Trophoblast cell (in vitro differentiated cells and primary cell): ENCODE results near the gene SEMA6D.
"Not testable (repeated sequence)": the region's sequence is repeated elsewhere in the genome, so short reads cannot be mapped to it uniquely, and the experiment has no call there.

ENCODE experiments used
- DNase-seq, 2 donors: peaks; one replicate each; pipeline ENCODE4 v3.0.0-alpha.2; 2016
- H2AFZ ChIP-seq: 2 replicates; pipeline ENCODE4 v1.6.1; 2013; ENCODE audit warnings: low read length, moderate library complexity, mild to moderate bottlenecking; ENCODE audit not compliant: insufficient read depth, poor library complexity
- H2AK5ac ChIP-seq: 2 replicates; pipeline ENCODE4 v1.6.1; 2013; ENCODE audit warnings: mild to moderate bottlenecking, low read length
- H2BK120ac ChIP-seq: 2 replicates; pipeline ENCODE4 v1.6.1; 2013; ENCODE audit warnings: low read length, mild to moderate bottlenecking, moderate library complexity; ENCODE audit not compliant: insufficient read depth, poor library complexity
- H2BK12ac ChIP-seq: 2 replicates; pipeline ENCODE4 v1.6.1; 2013; ENCODE audit warnings: mild to moderate bottlenecking, low read length, moderate library complexity
- H2BK5ac ChIP-seq: 2 replicates; pipeline ENCODE4 v1.6.1; 2013; ENCODE audit warnings: low read length, low read depth, moderate library complexity, mild to moderate bottlenecking; ENCODE audit not compliant: poor library complexity
- H3K14ac ChIP-seq: 2 replicates; pipeline ENCODE4 v1.6.1; 2013; ENCODE audit warnings: mild to moderate bottlenecking, low read length
- H3K18ac ChIP-seq: 2 replicates; pipeline ENCODE4 v1.6.1; 2013; ENCODE audit warnings: mild to moderate bottlenecking, low read length
- H3K23ac ChIP-seq: 2 replicates; pipeline ENCODE4 v1.6.1; 2013; ENCODE audit warnings: low read length
- H3K27ac ChIP-seq: 2 replicates; pipeline ENCODE4 v1.5.1; 2013; ENCODE audit warnings: low read depth, mild to moderate bottlenecking, inconsistent platforms, low read length, moderate library complexity
- H3K27me3 ChIP-seq: 2 replicates; pipeline ENCODE4 v1.6.1; 2013; ENCODE audit warnings: inconsistent platforms, mild to moderate bottlenecking, low read length, moderate library complexity; ENCODE audit not compliant: insufficient read depth
- H3K36me3 ChIP-seq, 2 experiments: 1 replicate in 1 of 2; 2 replicates in 1 of 2; pipeline ENCODE4 v1.6.1; 2013; ENCODE audit warnings: low read length in 2 of 2, mild to moderate bottlenecking in 2 of 2, moderate library complexity in 1 of 2; ENCODE audit not compliant: insufficient read depth in 2 of 2, control insufficient read depth in 1 of 2
- H3K4ac ChIP-seq: 2 replicates; pipeline ENCODE4 v1.6.1; 2013; ENCODE audit warnings: low read depth, mild to moderate bottlenecking, low read length, moderate library complexity
- H3K4me1 ChIP-seq, 2 experiments: 1 replicate in 1 of 2; 2 replicates in 1 of 2; pipeline ENCODE4 v1.6.1; 2013; ENCODE audit warnings: low read length in 2 of 2, mild to moderate bottlenecking in 2 of 2, moderate library complexity in 1 of 2; ENCODE audit not compliant: insufficient read depth in 2 of 2, control insufficient read depth in 1 of 2
- H3K4me2 ChIP-seq: 2 replicates; pipeline ENCODE4 v1.6.1; 2013; ENCODE audit warnings: inconsistent platforms, mild to moderate bottlenecking, low read length, moderate library complexity
- H3K4me3 ChIP-seq: 2 replicates; pipeline ENCODE4 v1.5.1; 2013; ENCODE audit warnings: mild to moderate bottlenecking, low read depth, low read length, inconsistent platforms
- H3K79me1 ChIP-seq: one replicate; pipeline ENCODE4 v1.6.1; 2013; ENCODE audit warnings: low read length
- H3K79me2 ChIP-seq: 2 replicates; pipeline ENCODE4 v1.6.1; 2013; ENCODE audit warnings: low read length, mild to moderate bottlenecking; ENCODE audit not compliant: control insufficient read depth, insufficient read depth, poor library complexity
- H3K9ac ChIP-seq: 2 replicates; pipeline ENCODE4 v1.6.1; 2013; ENCODE audit warnings: mild to moderate bottlenecking, low read length
- H3K9me3 ChIP-seq: 2 replicates; pipeline ENCODE4 v1.6.1; 2013; ENCODE audit warnings: low read depth, mild to moderate bottlenecking, control low read depth, inconsistent platforms, low read length; ENCODE audit not compliant: insufficient read depth
- H4K12ac ChIP-seq: 2 replicates; pipeline ENCODE4 v1.6.1; 2013; ENCODE audit warnings: low read depth, mild to moderate bottlenecking, low read length, moderate library complexity
- H4K8ac ChIP-seq: 2 replicates; pipeline ENCODE4 v1.6.1; 2013; ENCODE audit warnings: low read depth, mild to moderate bottlenecking, low read length, moderate library complexity
- H4K91ac ChIP-seq: one replicate; pipeline ENCODE4 v1.6.1; 2013; ENCODE audit warnings: low read depth, mild to moderate bottlenecking, low read length, moderate library complexity
- WGBS: extraction: QIAGEN DNeasy Blood & Tissue Kit; methylation state at CpG from one replicate; pipeline ENCODE4 v1.1.7; 2013; ENCODE audit warnings: missing lambda C conversion rate; ENCODE audit not compliant: insufficient read length, insufficient coverage; ENCODE audit errors: extremely low coverage; 5-methylcytosine and 5-hydroxymethylcytosine counted together

SEMA6D gene

DNA sequence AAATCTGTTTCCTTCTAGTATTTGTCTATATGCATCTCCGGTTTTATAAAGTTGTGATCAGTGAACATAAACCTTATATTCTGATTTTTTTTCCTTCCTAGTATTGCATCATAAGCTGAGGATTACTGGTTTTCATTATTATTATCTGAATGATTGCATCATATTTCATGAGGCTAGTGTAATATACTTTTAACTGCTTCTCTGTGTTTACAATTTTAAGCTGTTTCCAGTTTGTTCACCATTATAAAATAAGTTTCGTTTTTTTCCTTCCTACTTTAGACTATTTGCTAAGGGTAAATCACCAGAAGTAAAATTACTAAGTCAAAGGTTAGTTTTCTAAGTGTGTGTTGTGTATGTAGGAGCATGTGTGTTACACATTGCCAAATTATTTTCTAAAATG is 20.2 kb downstream of the SEMA6D start:
- Histone ChIP-seq H4K12ac (no peak overlapping the region), H3K4ac (no peak overlapping the region), H3K23ac (no peak overlapping the region), H2BK5ac (no peak overlapping the region), H4K91ac (no peak overlapping the region), H3K79me2 (no peaks in the 10 kb centered on the region), H3K27me3 (no peaks in the 10 kb centered on the region), H3K4me1 (no peaks in the 10 kb centered on the region), H3K4me2 (no peak overlapping the region), H3K36me3 (no peaks in the 10 kb centered on the region), H3K9me3 (no peaks in the 10 kb centered on the region), H2BK12ac (no peak overlapping the region), H2AK5ac (no peak overlapping the region), H3K4me3 (no peak overlapping the region), H2BK120ac (no peak overlapping the region), H2AFZ (no peak overlapping the region), H3K79me1 (no peaks in the 10 kb centered on the region), H4K8ac (no peak overlapping the region), H3K9ac (no peak overlapping the region), H3K27ac (no peak overlapping the region), H3K18ac (no peak overlapping the region), H3K14ac (no peak overlapping the region)
- no CpG with 5 or more reads among the region's 2 CpGs for WGBS
- no peak for DNase-seq

- H3K14ac ChIP-seq, H2AFZ ChIP-seq, H3K9ac ChIP-seq, H3K23ac ChIP-seq, H2BK5ac ChIP-seq, H2BK12ac ChIP-seq, H4K91ac ChIP-seq, H4K12ac ChIP-seq, H4K8ac ChIP-seq, H3K79me2 ChIP-seq, H3K4me3 ChIP-seq, H3K9me3 ChIP-seq, H3K27ac ChIP-seq, H3K18ac ChIP-seq, H3K36me3 ChIP-seq, H3K4me1 ChIP-seq, H3K27me3 ChIP-seq, H2AK5ac ChIP-seq, H3K79me1 ChIP-seq, DNase-seq, H3K4ac ChIP-seq, H3K4me2 ChIP-seq, H2BK120ac ChIP-seq: not testable (repeated sequence)
- no CpG with 5 or more reads among the region's 4 CpGs for WGBS
Measured at GRCh38 chr15:47738144-47738825, 21.0 kb downstream of the SEMA6D start.

- Histone ChIP-seq H2BK5ac (no peak overlapping the region), H4K8ac (no peak overlapping the region), H3K23ac (no peak overlapping the region), H3K4me3 (no peak overlapping the region), H3K27me3 (no peaks in the 10 kb centered on the region), H3K79me1 (no peaks in the 10 kb centered on the region), H3K14ac (no peak overlapping the region), H3K9ac (no peak overlapping the region), H2BK120ac (no peak overlapping the region), H3K36me3 (no peaks in the 10 kb centered on the region), H3K18ac (no peak overlapping the region), H3K4me2 (no peak overlapping the region), H2BK12ac (no peak overlapping the region), H3K27ac (no peak overlapping the region), H4K12ac (no peak overlapping the region), H2AK5ac (no peak overlapping the region), H3K79me2 (no peaks in the 10 kb centered on the region), H2AFZ (no peak overlapping the region), H3K4me1 (peaks cover 0 to 2% of the 10 kb centered on the region in 2 experiments), H3K4ac (no peak overlapping the region), H3K9me3 (peaks cover 1% of the 10 kb centered on the region), H4K91ac (no peak overlapping the region)
- DNase-seq, result no peak
- WGBS, result no CpG with 5 or more reads among the region's 4 CpGs
Measured at GRCh38 chr15:47741082-47741481, 23.8 kb downstream of the SEMA6D start.

DNA sequence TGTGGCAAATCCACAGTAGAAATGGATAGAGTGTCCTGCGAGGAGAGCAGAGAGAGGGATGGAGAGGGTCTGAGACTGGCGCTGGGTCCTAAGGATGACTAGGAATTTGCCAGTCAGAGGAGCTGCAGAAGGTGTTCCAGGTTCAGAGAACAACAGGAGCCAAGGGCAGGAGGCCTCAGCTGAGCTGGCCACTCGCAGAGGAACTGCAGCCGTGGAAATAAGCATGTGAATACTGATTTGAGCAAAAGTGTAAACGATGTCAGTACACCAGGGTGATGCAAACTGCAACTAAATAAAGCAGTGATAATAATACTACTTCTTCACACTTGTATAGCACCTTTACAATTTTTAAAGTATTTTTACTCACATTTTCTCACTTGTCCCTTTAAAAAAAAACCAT is 24.6 kb downstream of the SEMA6D start:
- H3K36me3 ChIP-seq, result no peaks in the 10 kb centered on the region
- no peak overlapping the region for H2AK5ac ChIP-seq
- no peak overlapping the region for H3K14ac ChIP-seq
- H3K9me3 ChIP-seq, result peaks cover 1% of the 10 kb centered on the region
- no peak overlapping the region for H2BK120ac ChIP-seq
- no peak overlapping the region for H3K9ac ChIP-seq
- H3K79me1 ChIP-seq, result no peaks in the 10 kb centered on the region
- H3K79me2 ChIP-seq, result no peaks in the 10 kb centered on the region
- no peak overlapping the region for H3K4me2 ChIP-seq
- H3K4me1 ChIP-seq, result peaks cover 0 to 2% of the 10 kb centered on the region in 2 experiments
- no peak overlapping the region for H3K4me3 ChIP-seq
- H4K12ac ChIP-seq, result no peak overlapping the region
- H3K27me3 ChIP-seq, result no peaks in the 10 kb centered on the region
- no peak overlapping the region for H2AFZ ChIP-seq
- no peak overlapping the region for H3K23ac ChIP-seq
- DNase-seq, result no peak
- no peak overlapping the region for H3K27ac ChIP-seq
- H2BK5ac ChIP-seq, result no peak overlapping the region
- no peak overlapping the region for H3K4ac ChIP-seq
- WGBS, result no CpG with 5 or more reads among the region's 5 CpGs
- no peak overlapping the region for H4K8ac ChIP-seq
- no peak overlapping the region for H4K91ac ChIP-seq
- H2BK12ac ChIP-seq, result no peak overlapping the region
- H3K18ac ChIP-seq, result no peak overlapping the region
